ENCODE measurements around the gene ZNF740.

Gene ZNF740

DNA sequence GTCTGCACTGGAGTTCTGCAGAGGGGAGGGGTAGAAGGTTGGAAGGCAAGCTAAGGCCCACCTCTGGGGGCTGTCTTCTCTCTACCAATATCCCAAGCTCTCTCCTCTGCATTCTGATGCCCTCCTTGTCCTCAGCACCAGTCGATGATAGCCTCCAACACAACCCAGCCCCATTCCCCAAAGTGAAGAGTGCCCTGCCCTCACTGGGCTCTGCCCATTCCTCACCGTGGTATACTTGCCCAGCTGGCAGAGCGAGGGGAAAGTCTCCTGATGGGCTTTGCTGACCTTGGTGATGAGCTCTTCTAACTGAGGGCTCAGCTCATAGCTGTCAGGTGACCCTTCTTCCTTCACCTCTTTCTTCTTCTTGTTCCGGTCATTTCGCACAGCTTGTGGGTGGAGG, 33.7 kb downstream of the ZNF740 start:
- DNase-seq (ENCODE audit: low read depth in 2 of 2) = no peak

DNA sequence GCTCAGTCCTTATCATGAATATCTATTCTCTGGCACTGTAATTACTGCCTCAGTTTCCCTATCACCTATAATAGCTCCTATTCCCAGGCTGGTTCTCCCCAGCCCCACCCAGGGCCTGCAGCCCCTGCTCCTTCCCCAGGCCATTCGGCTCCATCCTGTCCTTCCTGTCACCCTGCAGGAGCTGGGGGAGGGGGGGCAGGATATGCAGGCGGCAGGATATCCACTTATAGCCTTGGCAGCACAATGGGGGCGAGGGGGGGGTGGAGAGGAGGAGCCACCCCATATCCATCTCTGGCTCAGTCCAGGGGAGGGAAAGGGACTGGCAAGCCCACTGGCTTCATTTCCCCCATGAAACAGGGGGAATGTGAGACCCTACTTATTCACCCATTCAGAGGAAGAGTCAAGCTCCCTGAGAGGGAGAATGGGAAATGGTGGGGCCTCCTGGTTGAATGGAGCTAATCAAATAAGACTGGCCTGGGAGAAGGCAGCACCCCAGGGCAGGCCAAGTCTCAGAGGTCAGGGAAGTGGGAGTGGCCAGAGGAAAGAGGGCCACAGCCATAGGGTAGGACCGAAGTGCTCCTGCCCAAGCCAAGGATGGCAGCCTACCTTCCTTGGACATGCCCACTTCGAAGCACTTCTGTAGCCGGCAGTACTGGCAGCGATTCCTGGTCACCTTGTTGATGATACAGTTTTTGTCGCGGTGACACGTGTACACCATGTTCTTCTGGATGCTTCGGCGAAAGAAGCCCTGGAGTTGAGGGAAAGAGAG, 34.3 kb downstream of the ZNF740 start:
- no peak for DNase-seq (ENCODE audit: low read depth in 2 of 2)

DNA sequence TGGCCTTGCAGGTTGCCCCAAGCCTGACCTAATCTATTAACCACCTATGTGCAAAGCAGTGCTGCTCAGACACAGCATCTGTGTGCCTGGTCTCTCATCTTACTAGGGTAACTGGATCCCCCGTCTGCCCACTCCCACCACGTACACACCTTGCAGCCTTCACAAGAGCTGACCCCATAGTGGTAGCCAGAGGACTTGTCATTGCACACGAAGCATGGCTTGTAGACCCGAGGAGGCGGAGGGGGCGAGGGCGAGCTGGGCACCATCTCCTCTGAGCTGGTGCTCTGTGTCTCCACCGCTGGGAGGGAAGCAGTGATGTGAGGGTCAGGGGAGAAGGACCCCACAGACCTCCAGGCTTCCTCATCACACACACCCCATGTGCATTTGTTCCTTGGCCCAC, 35.0 kb downstream of the ZNF740 start:
- DNase-seq (ENCODE audit: low read depth in 2 of 2) = no peak

DNA sequence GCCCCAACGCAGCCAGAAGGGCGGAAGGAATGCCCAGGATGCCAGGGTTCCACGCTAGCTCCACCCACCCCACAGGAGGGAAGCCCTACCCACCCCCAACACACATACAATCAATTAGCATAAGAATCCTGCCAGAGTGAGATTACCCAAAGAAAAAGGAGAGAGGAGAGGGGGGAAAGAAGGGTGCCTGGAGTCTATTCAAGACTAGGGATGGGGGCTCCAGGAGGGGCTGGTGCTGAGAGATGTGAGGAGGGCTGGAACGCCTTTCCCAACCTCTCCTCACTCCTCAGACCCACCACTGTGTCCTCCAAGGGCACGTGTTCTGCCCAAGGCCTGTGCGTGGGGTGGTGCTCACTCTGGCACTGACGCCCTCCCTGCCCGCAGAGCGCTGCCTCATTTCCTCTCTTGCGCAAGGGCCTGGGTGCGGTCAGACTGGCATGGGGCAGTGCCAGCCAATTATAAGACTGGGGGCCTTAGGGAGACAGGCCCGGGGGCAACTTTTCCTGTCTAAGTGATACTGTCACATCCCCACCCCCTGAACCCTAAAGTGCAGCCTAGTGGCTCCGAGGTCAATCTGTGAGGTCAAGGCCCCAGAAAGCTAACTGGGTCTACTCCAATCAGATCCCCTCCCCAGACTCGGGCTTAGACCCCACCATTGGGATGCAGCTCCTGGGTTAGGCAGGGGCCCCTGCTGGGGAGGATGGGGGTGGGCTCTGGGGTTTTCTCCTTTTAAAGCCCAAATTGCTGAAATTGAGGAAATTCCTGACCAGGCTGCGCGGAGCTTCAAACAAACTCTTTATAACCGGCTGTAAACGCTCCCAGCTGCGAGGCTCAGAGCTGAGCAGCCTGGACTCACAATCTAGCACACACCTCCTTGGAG, 36.8 kb downstream of the ZNF740 start:
- peak in 1 of 2 donors; percentile 38 for DNase-seq (ENCODE audit: low read depth in 2 of 2)

DNA sequence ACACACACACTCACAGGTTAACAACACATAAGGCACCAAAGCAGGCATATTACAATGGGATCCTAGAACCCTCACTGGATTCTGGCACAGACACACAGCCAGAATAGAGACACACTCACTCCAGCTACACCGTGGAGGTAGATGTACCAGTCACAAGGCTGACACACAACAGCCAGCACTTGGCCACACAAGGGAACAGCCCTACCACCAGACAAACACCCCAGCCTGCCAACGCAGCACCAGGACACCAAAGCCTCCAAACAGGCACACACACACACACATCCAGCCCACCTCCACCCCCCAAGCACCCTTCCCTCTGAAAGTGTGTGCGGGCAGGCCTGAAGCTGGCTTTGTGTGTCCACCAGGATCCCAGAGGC, 37.4 kb downstream of the ZNF740 start:
- no peak for DNase-seq (ENCODE audit: low read depth in 2 of 2)

DNA sequence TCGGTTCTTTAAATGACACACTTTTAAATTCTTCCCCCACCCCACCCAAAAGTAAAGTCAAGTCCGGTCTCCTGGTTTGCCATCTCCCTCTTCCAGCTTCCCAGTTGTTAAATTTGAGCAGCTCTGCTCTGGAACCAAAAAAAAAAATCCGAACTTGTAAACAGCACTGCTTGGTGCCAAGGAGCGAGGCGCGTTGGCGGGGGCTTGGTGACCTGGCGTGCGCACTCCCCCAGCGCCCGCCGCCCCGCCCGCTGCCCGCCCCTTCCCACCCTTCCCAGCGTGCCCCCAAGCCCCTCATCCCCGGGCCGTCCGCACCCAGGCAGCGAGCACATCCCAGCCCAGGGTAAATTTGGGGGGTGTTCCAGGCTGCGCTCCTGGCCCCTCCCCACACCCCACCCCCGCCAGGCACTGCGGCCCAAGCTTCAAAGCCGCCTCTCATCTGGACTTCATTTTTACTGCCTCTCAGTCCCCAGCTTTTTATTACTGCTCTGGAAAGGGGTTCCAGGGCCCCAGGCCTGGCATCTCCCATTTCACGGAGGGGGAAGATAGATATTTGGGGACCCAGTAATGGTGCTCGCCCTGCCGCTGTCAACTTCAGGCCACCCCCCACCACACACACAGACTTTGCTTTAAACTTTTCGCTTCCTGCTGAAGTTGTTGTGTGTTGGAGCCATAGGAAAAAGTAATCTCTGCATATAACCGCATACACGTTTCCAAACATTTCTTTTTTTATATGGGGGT, 38.2 kb downstream of the ZNF740 start:
- DNase-seq (ENCODE audit: low read depth in 2 of 2) = no peak

DNA sequence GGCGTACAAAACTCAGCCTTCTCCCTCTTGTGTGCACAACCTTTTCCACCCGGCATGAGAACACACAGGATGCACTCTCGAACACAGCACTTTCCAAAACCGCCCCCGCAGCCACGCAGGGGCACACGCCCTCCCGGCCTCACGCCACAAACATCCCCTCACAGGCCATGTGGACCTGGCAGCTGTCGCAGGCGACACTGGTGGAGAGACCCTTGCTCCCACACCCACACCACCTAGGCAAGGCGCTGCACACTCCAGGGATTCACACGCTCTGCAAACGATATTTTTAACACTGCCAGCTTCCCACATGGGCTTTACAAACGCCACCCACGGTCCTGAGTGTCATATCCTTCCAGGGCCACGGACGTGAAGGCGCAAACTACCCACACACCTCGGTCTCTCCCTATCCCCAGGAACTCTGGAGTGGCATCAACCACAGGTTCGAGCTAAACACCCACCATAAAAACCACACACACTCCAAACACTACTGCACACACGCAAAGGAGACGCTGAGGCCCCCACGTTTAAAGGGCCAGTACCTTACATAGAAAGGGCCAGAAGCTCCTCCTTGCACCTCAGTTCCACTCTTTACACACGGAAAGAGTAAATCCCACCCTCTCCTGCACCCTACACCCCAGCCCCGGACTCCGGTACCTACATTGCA, 38.9 kb downstream of the ZNF740 start:
- DNase-seq (ENCODE audit: low read depth in 2 of 2) = peak; percentile 54 to 65

DNA sequence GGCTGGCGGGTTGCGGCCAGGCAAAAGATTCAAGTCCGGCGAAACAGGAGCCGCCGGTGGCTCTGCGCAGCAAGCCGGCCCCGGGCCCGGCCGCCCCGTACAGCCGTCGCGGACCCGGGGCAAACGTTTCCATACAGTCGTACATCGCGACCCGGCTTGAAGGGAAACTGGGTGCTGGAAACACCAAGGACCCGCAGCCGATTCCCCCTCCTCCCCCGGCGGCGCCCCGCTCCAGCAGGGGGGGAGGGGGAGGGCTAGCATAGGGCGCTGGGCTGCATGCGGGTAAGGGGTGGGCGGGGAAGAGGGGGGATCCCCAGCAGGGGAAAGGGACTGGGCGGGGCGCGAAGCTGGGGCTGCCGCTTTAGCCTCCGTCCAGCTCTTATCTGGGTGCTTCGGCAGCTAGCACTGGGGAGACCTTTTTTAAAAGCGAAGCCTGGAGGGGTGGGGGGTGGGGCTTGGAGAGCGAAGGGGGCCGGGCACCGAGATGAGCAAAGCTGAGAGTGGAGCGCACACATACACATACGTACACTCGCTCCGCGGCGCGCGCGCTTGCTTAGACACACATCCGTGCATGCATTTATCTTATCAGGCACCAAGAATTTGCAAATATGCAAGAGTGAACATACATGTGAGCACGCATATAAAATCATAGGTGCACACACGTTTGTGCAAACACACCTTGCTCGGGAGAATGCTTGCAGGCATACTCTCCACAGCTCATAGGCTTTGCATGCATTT, 39.6 kb downstream of the ZNF740 start:
- DNase-seq (ENCODE audit: low read depth in 2 of 2) = peak in 1 of 2 donors; percentile 47

DNA sequence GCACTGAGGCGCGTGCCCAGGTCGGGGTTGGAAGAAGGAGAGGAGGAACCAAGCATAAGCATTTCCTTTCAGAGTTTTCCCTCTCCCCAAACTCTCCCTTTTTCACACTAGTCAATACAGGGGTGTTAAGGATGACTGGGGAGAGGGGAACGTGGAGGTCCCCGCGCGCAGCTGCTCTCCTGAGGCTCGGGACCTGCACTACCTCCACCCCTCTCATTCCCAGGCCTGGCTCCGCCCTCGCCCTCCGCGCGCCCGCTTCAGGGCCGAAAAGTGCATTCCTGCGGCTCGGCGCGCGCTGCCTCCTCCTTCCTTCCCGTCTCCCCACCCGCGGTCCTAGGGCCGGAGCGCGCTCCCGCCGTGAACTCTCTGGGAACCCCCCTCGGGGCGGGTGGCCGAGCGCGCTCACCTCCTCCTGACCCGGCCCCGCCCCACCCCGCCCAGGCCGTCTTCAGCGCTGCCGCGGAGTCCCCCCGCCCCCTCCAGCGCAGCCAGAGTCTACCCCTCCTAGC, 40.2 kb downstream of the ZNF740 start:
- peak in 1 of 2 donors; percentile 70 for DNase-seq (ENCODE audit: low read depth in 2 of 2)

DNA sequence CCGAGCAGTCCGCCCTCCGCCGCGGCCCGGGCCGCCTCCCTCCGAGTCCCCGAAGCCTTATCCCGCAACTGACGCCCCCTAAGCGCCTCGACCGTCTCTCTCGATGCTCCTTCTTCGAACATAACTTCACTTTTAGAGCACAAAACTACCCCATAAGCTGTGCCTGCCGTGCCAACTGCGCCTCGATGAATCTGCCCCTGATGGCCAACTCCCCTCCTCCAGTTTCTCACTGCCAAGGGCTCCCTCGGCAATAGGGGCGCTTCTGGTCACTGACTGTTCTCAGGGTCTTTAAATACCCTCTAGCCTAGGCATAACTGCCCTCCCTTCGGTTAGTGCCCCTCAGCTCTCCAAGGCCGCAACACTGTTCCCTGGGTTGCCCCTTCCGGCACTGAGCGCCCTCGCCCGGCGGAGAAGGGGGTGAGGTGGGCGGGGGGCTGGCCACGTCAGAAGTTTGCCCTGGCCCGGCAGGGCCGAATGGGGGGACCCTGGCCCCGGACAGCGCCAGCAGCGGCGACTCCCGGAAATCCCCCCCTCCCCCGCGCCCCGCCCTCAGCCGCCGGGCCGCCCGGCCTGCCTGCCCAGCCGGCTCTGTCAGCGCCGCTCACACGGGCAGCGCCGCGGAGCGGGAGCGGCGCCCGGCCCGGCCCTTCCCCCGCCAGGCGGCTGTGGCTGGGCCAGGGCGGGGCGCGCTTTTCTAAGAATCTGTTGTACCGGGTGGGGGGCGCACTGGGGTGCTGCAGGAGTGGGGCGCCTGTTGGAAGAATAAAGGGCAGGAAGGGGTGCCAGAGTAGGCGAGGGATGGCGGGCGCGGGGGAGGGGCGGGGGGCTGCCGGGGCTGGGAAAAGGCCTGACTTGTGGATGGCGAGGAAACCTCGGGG, 40.9 kb downstream of the ZNF740 start:
- no peak for DNase-seq (ENCODE audit: low read depth in 2 of 2)

DNA sequence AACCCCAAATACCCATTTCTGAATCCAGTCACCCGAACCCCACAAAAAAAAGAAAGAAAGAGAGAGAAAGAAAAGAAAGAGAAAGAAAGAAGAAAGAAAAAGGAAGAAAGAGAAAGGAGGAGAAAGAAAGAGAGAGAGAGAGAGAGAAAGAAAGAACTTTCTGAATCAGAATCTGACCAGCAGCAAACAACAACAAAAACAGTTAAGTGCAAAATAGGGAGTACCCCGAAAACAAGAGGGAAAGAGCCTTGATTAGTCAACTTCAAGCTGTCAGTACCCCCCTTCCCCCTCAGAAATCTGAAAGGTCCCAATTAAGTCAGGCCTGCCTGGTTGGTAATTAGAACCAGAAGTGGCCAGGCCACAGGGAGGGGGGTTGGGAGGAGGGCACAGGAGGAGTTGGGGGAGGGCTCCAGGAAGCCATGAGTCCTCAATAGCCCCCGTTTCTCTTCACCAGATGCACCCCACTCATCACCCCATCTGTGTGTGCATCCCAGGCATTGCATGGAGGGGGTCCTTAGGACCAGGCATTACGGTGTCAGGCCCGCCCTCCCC, 41.7 kb downstream of the ZNF740 start:
- DNase-seq (ENCODE audit: low read depth in 2 of 2) = no peak

DNA sequence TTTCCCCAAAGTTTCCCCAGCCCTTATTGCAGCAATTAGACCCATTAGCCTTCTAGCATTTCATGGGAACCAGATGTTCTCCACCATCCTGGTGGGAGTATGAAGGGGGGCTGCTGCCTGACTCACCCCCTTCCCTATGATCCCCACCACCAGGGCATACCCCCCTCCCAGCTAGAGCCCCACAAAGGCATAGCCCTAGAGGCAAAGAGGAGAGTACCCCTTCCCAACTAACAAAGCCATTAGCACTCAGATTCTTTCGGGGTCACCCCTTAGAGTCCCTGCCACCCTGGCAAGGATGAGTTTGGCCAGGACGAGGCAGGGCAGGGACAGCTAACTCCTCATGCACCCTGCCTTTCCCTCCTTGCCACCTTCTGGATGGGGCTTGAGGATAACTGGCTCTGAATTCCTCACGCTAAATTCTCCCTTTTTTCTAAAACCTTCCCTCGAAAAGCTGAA, 42.3 kb downstream of the ZNF740 start:
- DNase-seq (ENCODE audit: low read depth in 2 of 2) = no peak

DNA sequence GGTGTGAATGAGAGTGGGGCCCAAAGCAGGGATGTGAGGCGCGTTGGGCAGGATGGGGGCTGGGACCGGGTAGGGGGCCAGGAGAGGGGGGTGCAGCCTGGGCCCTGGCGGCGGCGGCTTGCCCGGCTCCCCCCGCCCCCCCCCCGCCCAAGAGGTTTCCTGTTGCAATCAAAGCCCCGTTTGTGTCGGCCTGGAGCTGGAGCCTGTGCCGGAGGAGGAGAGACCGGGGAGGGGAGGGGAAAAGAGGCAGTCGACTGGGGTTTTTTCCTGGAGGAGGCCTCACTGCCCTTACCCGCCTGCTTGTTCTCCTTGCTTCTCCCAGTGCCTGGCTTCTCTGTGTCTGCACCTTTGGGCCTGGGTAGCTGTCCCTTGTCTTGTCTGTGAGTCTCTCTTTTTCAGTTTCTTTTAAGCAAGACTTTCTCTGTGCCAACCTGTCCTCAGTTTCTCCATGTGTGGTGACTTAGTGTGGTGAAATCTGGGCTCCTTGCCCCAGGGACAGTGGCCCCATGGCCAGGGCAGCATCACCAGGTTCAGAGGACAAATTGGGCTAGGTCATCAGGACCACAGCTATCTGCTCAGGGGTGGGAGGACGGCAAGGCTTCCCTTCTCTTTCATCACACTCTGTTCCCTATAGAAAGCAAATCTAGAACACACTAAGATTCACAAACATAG, 43.0 kb downstream of the ZNF740 start:
- no peak for DNase-seq (ENCODE audit: low read depth in 2 of 2)

DNA sequence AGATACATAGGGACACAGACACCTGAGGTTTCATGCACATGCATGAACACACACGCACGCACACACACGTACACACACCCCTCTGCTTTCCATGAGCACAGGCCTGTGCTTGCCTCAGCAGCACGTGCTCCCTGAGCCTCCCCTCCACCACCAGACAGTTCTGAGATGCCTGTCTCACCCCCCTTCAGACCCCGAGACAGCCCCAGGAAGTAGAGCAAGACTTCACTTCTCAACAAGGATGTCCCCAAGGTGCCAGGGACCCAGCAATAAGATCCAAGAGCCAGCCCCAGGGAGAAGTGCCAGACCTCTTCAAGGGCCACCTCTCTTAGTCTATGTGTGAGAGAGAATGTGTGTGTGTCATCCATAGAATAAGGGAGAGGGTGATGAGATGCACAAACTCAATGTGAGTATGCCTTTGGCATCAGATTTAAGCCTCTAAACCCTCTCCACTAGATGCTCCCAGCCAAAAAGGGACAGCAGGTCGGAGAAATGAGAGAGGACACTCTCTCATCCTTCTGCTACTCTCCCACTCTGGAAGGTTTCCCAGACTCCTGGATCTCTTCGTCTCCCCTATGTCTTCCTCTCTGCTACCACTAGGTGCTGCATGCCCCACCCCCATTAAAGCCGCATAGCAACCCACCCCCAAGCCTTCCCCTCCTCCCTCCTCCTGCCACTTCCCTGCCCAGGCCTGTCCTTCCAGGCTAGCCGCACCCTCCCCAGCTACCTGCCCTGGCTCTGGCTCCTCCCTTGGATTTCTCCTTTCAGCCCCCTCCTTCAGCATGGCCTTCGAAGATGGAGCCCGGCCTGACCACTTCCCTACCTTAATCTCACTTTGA, 43.8 kb downstream of the ZNF740 start:
- DNase-seq (ENCODE audit: low read depth in 2 of 2) = no peak

DNA sequence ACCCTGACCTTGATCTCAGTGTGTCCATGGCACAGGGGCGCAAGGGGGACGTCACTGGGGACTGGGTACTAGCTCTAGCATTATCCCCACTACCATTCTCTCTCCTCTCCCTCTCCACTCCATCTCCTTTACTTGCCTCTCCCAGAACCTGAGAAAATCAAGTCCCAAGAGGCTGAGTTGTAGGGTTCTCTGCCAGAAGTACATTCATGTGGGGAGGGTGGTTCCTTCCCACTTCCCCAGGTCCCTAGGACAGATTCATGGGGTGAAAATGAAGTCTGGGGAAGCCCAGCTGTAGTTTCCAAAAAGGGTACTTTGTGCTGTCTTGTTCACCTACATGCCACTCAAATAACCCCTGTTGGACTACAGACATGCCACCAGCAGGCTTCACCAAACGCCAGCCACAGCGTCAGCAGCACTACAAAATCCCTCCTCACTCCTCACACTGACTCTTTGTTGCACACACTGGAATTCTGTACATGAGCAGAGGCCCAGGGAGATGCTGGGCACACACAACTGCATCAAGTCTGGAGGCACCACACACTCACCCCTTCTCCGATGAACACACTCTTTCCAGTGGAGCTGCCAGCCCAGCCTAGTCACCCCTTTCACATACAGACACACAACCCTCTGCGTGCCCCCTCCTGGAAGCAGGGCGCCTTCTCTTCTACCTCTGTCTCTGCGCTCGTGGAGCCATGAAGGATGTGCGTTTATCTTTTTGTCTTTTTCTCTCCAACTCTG, 44.5 kb downstream of the ZNF740 start:
- no peak for DNase-seq (ENCODE audit: low read depth in 2 of 2)

DNA sequence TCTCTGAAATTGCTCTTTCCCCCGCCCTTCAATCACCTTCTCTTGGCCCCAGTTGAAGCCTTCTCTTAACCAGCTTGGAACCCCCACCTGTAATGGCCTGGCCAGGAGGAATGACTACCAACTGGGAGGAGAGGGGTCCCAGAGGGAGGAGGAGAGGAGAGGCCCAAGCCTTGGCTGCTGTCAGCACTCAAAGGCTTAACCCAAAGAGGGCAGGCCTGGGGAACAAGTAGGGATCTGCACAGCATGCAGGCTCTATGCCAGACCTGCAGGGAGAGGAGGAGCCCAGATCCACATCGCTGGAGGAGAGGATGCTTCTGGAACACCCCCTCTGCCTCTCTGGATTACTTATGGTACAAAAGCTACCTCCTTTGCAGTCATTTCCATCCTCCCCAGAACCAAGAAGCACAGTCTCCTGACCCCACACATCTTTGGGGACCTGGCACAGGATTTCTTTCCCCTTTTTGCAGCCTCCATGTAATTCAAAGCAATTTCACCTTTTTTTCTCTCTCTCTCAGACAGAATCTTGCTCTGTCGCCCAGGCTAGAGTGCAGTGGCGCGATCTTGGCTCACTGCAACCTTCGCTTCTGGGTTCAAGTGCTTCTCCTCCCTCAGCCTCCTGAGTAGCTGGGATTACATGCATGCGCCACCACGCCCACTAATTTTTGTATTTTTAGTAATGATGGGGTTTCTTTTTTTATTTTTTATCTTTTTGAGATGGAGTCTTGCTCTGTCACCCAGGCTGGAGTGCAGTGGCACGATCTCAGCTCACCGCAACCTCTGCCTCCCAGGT, 45.3 kb downstream of the ZNF740 start:
- no peak for DNase-seq (ENCODE audit: low read depth in 2 of 2)
